Stimulated activated CD8-positive, alpha-beta memory T cell treated with anti-CD3 and anti-CD28 coated beads, Interleukin-12 subunit alpha, Interleukin-12 subunit beta, amount 100 ng/mL, for 4 hours (primary cell): ENCODE results near the gene PCID2.
"Not testable (repeated sequence)": the region's sequence is repeated elsewhere in the genome, so short reads cannot be mapped to it uniquely, and the experiment has no call there.

Experiments
- DNase-seq: peaks from one replicate; pipeline ENCODE4 v3.0.0-alpha.2; 2020; ENCODE audit warnings: low read depth

PCID2 gene

GRCh38 chr13:113164492-113164891 is 44.0 kb downstream of the PCID2 start:
- no peak for DNase-seq

DNA sequence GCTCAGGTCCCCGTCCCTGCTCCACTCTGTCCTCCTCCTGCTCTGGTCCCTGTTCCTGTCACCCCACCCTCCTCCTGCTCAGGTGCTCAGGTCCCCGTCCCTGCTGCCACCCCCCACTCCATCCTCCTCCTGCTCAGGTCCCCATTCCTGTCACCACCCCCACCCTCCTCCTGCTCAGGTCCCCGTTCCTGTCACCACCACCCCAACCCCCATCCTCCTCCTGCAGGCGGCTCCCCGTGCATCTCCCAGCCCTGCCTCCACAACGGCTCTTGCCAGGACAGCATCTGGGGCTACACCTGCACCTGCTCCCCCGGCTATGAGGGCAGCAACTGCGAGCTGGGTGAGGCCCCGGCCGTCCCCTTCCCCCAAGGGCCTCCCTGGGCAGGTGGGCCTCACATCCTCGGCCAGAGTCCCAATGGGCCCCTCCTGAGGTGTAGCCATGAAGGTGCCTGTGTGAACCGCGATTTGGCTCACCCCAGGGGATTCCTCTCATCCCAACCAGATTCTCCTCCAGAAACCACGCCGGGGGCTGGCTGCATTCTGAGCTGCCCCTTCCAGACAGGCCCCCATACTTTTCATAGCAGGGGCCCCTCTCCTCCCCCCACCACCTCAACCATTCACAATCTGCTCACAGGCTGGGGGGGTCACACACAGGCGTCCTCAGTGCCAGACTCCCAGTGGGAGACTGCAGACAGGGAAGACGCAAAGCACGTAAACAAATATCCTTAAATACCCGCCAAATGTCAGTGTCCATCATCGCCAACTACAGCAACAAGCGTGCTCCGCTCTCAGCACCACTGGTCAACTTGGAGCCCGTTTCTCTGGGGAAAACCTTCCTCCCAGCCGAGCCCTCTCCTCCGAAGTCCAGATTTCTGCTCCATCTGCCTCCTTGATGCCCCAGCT is 45.4 kb downstream of the PCID2 start:
- DNase-seq: no peak

- DNase-seq: not testable (repeated sequence)
Measured at GRCh38 chr13:113161975-113162374, 46.5 kb downstream of the PCID2 start.

GRCh38 chr13:113161433-113161832 is 47.0 kb downstream of the PCID2 start:
- no peak for DNase-seq

DNA sequence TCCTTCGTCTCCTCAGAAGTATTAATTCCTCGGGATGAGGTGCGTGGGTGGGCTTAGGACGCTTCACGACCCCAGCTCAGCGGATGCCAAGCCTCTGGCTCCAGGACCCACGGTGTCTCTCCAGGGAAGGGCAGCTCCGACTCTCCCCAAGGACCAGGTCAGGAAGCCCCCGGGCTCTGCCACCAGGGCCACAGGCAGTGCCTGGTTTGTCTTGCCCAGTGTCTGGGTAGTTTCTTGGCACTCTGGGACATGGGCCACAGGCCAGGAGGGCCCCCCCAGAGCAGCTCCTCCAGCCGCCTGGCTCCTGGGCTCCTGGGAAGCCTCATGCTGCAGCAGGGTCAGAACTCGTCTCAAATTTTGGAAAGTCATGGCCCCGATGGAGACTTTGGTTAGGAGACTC is 47.5 kb downstream of the PCID2 start:
- no peak for DNase-seq

- DNase-seq: no peak
Measured at GRCh38 chr13:113159701-113160100, 48.8 kb downstream of the PCID2 start.

DNA sequence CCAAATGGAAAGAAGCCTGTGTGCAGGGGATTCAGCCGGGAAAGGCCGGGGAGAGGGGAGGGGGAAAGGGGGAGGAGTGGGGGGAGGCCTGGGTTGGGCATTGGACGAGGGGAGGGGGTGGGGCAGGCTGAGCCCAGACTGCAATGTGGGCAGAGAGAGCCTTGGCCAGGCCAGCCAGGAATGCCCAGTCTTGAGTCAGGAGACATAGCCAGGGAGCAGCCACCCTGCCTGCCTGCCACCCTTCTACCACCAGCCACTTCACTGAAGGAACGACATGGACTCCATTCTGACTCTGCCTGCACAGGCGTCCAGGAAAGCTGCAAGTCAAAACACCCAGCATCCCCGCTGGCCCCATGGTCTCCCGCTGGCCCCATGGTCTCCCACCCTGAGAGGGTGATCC is 49.5 kb downstream of the PCID2 start:
- DNase-seq: no peak

DNA sequence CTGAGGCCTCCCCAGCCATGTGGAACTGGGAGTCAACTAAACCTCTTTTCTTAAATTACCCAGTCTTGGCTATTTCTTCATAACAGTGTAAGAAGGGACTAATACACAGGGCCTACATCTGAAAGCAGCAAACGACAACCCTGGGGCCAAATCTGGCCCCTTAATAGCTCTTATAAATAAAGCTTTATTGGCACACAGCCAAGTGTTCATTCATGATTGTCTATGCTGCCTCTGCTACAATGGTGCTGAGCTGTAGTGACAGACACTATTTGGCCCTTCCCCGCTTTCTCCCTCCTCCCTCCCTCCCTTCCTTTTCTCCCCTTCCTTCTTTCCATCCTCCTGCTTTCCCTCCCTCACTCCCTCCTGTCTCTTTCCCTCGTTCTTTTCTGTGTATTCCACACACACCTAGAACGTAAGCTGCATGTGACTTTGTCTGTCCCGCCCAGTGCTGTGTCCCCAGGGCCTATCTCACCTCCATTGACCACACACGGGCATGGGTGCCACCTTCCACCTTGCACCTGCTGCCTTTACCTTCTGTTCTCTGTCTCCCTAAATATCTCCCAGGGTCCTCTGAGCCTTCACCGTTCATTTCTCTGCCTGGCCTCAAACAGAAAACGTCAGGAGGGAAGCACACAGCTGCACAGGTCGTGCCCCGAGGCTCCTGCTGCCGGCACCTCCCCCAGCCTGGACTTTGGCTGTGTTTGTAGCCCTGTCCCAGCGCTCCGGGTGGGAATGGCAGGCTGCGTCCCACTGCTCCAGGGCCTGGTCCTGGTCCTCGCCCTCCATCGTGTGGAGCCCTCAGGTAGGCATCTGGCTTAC is 50.3 kb downstream of the PCID2 start, which contains the start of gene PROZ:
Gene PROZ (plus strand): TSS at position 720 of the 819 bp plus-strand sequence. CDS start 13 bp downstream, at position 733.
- DNase-seq: no peak

DNA sequence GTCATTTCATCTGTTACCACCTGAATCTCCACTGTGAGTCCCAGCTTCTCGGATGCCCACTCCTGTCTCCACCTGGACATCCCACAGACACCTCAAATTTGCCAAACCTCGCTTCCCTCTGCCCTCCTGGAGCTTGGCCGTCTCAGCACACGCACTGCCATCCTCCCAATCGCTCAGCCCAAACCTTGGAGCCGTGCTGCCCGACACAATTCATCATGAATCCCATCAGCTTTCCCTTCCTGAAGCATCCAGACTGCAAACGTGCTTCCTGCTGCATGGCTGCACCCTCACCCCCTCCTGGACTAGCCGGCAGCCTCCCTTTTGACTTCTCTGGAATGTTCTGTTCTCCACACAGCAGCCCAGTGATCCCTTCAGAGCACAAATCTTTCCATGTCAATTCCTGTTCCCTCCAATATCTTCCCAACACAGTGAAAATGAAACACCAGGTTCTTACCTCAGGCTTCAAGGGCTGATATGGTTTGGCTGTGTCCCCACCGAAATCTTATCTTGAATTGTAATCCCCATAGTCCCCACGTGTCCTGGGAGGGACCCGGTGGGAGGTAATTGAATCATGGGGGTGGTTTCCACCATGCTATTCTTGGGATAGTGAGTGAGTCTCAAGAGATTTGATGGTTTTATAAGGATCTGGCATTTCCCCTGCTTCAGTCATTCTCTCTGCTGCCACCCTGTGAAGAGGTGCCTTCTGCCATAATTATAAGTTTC is 51.1 kb downstream of the PCID2 start:
- DNase-seq: no peak

GRCh38 chr13:113155982-113156655 is 52.4 kb downstream of the PCID2 start:
- DNase-seq: no peak

DNA sequence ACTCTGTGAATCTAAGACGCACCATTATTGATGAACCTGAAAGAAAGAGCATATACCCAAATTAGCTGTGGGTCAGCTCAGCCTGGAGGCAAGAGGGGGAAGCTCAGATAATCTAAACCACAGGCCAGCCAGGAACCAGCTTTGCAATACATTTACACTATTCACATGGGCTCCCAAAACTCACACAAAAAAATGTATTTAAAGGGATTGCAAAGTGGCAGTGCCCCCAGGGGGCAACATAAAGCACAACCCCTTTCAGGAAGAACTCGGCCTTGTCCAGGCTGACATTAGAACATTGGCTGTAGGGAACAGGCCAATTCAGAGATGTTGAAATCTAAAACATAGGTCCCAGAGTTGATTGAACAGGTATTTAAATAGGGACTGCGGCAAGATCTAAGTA is 53.3 kb downstream of the PCID2 start:
- DNase-seq: no peak

- DNase-seq: peak; percentile 45
Measured at GRCh38 chr13:113153810-113154748, 54.4 kb downstream of the PCID2 start.

GRCh38 chr13:113152984-113153809 is 55.3 kb downstream of the PCID2 start:
- DNase-seq: no peak

GRCh38 chr13:113152691-113152983 is 55.8 kb downstream of the PCID2 start:
- no peak for DNase-seq

- DNase-seq: no peak
Measured at GRCh38 chr13:113151745-113152690, 56.5 kb downstream of the PCID2 start.

DNA sequence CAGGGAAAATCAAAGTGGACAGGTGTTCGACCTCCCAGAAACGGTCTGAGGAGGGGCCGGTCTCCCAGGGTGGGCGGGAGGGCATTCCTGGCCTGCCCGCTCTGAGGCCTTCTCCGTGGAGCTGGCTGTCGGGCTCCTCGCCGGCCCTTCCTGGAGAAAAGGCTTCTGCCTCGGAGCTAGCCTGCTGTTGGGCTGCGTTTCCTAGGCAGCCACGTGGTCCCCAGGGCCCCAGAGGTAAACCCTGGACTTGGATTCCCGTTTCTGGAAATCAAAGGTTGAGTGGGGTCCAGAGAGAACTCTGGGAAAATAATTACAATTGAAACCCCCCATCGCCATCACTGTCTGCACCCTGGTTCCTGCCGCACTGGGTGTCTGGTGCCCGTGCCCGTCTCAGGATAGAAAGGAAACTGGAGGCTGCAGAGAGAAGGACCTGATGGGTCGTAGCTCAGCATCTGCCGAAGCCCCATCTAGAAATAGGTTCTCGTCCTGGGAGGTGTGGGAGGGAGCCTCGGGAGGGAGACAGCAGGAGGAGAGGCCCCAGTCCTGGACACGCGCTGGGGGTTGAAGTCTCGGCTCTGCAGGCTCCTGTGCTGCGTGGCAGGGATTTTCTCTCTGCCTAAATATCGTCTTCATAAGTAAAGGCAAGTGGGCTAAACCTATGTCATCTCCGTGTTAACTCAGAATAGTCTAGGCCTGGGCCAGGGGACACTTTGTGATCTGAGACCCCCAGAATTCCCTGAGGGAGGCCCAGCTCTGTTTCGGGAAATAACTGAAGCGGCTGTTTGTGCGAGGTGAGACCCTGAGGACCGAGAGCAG is 57.7 kb downstream of the PCID2 start:
- DNase-seq: no peak

DNA sequence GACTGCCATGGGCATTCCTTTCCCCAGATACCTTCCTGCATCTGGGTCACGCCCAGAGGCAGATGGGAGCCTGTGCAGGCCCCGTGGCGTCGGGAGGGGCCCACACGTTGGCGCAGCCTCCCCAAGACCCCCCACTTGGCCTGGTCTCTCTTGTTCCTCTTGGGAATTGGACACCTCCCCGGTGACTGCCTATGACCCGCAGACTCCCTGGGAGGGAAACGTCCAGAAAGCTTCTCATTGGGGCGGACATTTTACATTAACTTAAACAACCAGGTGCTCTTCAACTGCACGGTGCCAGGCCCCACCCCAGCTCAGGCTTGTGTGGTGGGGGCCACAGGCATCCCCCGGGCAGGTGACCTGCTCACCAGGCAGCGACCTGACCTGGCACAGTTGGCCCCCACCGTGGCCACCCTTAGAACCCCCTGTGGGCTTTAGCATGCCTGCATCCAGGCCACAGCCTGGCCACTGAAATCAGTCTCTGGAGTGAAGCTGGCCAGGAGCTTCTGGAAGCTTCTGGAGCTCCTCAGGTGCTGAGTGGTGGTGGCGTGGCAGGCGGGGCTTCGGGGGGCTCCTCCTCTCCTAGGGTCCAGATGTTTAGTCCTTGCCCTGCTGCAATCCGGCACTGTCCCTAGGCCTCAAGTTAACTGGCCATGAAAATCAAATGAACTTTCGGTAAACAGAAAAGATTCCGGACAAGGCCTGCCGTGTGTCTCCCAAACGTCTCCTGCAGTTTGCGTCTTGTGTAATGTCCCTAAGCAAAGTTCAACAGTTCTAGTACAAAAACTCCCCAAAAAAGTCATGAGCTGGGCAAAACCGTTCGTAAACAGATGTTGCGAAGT is 58.5 kb downstream of the PCID2 start:
- DNase-seq: no peak
